Thymus (tissue), 11 donors: ENCODE measurements around the gene S100A13. TPM values are rescaled to one million over a fixed set of nuclear protein-coding genes. Genes with fewer than 3 reads are reported as not detected.

Experiments
- DNase-seq, 9 donors: peaks; one replicate each; pipeline ENCODE4 v3.0.0-alpha.2; 2013; ENCODE audit warnings: low spot score in 9 of 9, low read depth in 6 of 9, missing footprints in 1 of 9
- H3K27ac ChIP-seq, 2 donors: one replicate each; pipeline ENCODE4 v1.5.1; 2013; ENCODE audit warnings: control low read depth in 1 of 2, low read depth in 1 of 2, low read length in 1 of 2, mild to moderate bottlenecking in 1 of 2, moderate library complexity in 1 of 2
- H3K27me3 ChIP-seq, 2 donors: one replicate each; pipeline ENCODE4 v1.5.1; 2013; ENCODE audit warnings: low read length in 1 of 2; ENCODE audit not compliant: control insufficient read depth in 2 of 2, insufficient read depth in 1 of 2
- H3K36me3 ChIP-seq, 2 donors: one replicate each; pipeline ENCODE4 v1.5.1; 2013; ENCODE audit warnings: low read length in 1 of 2, mild to moderate bottlenecking in 1 of 2, moderate library complexity in 1 of 2; ENCODE audit not compliant: control insufficient read depth in 2 of 2, insufficient read depth in 2 of 2
- H3K4me1 ChIP-seq, 2 donors: one replicate each; pipeline ENCODE4 v1.5.1; 2013; ENCODE audit warnings: low read length in 2 of 2; ENCODE audit not compliant: control insufficient read depth in 2 of 2, insufficient read depth in 2 of 2
- H3K4me3 ChIP-seq, 2 donors: one replicate each; pipeline ENCODE4 v1.5.1; 2013; ENCODE audit warnings: low read length in 2 of 2, control low read depth in 1 of 2, mild to moderate bottlenecking in 1 of 2
- H3K9me3 ChIP-seq, 2 donors: one replicate each; pipeline ENCODE4 v1.5.1; 2013; ENCODE audit warnings: low read length in 1 of 2, mild to moderate bottlenecking in 1 of 2; ENCODE audit not compliant: control insufficient read depth in 2 of 2, insufficient read depth in 1 of 2
- WGBS: extraction: QIAGEN DNeasy Blood & Tissue Kit; methylation state at CpG from one replicate; pipeline ENCODE4 v1.1.7; 2013; 5-methylcytosine and 5-hydroxymethylcytosine counted together
- polyA plus RNA-seq: library from polyadenylated mRNA; stranded (reverse); fragments of 200-250 nt; gene quantifications from one replicate; pipeline ENCODE4 v1.2.3, GENCODE V29; 2013
- total RNA-seq: library from RNA; stranded (reverse); fragments of 120-200 nt; gene quantifications from one replicate; pipeline ENCODE4 v1.2.4, GENCODE V29; 2013
- donor health status: healthy.

S100A13 gene
- total and polyA plus RNA-seq, 2 donors = 32.0 to 96.1 TPM

DNA sequence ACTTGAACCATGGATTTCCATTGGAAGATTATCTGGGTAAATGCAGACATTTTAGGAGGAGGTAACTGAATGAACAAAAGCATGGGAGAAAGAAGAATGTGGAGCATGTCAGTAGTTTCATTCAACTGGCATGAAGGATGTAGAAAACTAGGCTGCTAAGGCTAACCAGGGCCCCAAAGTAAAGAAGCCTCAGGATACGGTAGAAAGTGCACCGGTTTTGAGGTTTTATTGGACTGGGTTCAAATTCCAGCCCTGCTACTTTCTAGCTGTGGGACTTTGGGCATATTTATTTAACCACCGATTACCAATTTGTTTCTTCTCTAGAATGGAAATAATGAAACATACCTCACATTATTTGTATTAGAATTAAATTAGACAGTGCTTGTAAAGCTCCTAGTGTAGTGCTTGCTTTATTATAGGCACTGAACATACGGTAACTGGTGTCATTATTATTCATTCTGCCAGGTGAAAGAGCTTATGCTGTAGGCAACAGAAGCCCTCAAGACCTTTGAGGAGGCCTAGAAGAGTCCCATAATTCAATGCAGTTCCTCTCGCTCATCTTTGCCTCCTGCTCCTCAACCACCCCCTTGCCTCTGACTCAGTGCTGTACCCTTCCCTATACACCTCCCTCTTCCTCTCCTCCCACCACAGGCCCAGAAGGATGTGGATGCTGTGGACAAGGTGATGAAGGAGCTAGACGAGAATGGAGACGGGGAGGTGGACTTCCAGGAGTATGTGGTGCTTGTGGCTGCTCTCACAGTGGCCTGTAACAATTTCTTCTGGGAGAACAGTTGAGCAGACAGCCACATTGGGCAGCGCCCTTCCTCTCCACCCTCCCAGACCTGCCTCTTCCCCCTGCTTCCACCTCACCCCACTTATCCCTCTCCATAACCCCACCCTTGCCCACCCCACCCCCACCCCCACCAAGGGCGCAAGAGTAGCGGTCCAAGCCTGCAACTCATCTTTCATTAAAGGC, 4.0 kb upstream of the S100A13 start:
- peaks cover 0 to 6% of the 10 kb centered on the region in 2 donors for H3K9me3 ChIP-seq
- H3K4me3 ChIP-seq = no peak overlapping the region
- H3K27me3 ChIP-seq = peaks cover 0 to 8% of the 10 kb centered on the region in 2 donors
- H3K27ac ChIP-seq = no peak overlapping the region
- H3K4me1 ChIP-seq = peaks cover 11 to 44% of the 10 kb centered on the region in 2 donors
- no peak for DNase-seq
- 96% methylated on average over 10 of the region's 10 CpGs for WGBS
- H3K36me3 ChIP-seq = peaks cover 6 to 8% of the 10 kb centered on the region in 2 donors

- H3K4me1 ChIP-seq = peaks cover 6 to 36% of the 10 kb centered on the region in 2 donors
Observed at GRCh38 chr1:153630384-153630783, 3.1 kb upstream of the S100A13 start.

GRCh38 chr1:153629971-153630370, 2.7 kb upstream of the S100A13 start:
- H3K4me3 ChIP-seq = no peak overlapping the region
- peaks cover 0 to 8% of the 10 kb centered on the region in 2 donors for H3K27me3 ChIP-seq
- no peaks in the 10 kb centered on the region for H3K36me3 ChIP-seq
- no peak overlapping the region for H3K27ac ChIP-seq
- H3K9me3 ChIP-seq = peaks cover 0 to 6% of the 10 kb centered on the region in 2 donors
- peaks cover 2 to 32% of the 10 kb centered on the region in 2 donors for H3K4me1 ChIP-seq
- DNase-seq = no peak
- WGBS = 97% methylated on average over 1 of the region's 1 CpG

More at GRCh38 chr1:153630384-153630783, 3.1 kb upstream of the S100A13 start:
- Histone ChIP-seq H3K9me3 (peaks cover 0 to 6% of the 10 kb centered on the region in 2 donors), H3K36me3 (no peaks in the 10 kb centered on the region), H3K4me3 (no peak overlapping the region), H3K27me3 (peaks cover 0 to 8% of the 10 kb centered on the region in 2 donors), H3K27ac (no peak overlapping the region)
- no peak for DNase-seq
- WGBS = 95% methylated on average over 7 of the region's 7 CpGs

GRCh38 chr1:153629343-153629665, 2.0 kb upstream of the S100A13 start:
- WGBS = 96% methylated on average over 5 of the region's 5 CpGs
- H3K4me3 ChIP-seq = no peak overlapping the region
- H3K27ac ChIP-seq = no peak overlapping the region
- no peaks in the 10 kb centered on the region for H3K36me3 ChIP-seq
- no peak for DNase-seq
- H3K27me3 ChIP-seq = peaks cover 0 to 8% of the 10 kb centered on the region in 2 donors
- H3K9me3 ChIP-seq = peaks cover 0 to 6% of the 10 kb centered on the region in 2 donors
- H3K4me1 ChIP-seq = peaks cover 0 to 30% of the 10 kb centered on the region in 2 donors

DNA sequence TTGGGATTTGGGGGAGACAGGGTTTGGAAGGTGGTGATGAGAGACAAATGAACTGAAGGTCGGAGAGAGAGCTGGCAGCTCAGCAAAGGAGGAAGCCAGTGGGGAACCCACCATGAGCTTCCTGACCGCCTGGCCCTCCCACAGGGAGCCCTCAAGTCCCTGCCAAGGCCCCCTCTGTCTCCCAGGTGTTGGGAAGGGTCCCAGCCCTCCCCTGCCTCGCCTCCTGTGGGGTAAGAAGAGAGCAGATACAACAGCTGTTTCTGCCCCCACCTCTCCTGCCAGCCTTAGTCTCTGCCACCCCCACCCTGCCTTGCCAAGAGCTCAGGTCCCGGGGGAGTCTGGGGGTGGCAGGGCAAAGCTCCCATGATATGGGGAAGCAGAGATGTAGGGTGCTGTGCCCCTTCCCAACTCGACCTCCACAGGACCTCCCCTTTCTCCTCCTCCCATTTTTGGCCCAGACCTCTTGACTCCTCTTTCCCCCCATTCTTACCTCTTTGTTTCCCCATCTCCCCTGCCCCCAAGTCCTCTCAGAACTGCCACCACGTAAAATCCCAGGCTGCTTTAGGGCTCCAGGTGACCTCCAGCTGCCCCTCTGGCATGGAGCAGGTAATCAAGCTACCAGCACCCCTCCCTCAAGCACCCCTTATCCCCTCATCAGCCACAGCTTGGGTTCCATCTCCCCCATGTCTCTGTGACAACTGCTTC, 1.5 kb upstream of the S100A13 start:
- no peak overlapping the region for H3K27ac ChIP-seq
- no peak for DNase-seq
- H3K36me3 ChIP-seq = no peaks in the 10 kb centered on the region
- peaks cover 0 to 5% of the 10 kb centered on the region in 2 donors for H3K9me3 ChIP-seq
- peaks cover 0 to 8% of the 10 kb centered on the region in 2 donors for H3K27me3 ChIP-seq
- WGBS = 69% methylated on average over 6 of the region's 6 CpGs
- H3K4me3 ChIP-seq = no peak overlapping the region
- peaks cover 0 to 30% of the 10 kb centered on the region in 2 donors for H3K4me1 ChIP-seq

- DNase-seq = no peak
- peaks cover 0 to 24% of the 10 kb centered on the region in 2 donors for H3K4me1 ChIP-seq
- peaks cover 0 to 8% of the 10 kb centered on the region in 2 donors for H3K27me3 ChIP-seq
- peak within 1 kb of the TSS; percentile 13 to 14 for H3K4me3 ChIP-seq
- 92% methylated on average over 10 of the region's 10 CpGs for WGBS
- H3K27ac ChIP-seq = no peak within 1 kb of the TSS
- no peaks in the 10 kb centered on the region for H3K36me3 ChIP-seq
- no peaks in the 10 kb centered on the region for H3K9me3 ChIP-seq
Observed at GRCh38 chr1:153627715-153628626, 666 bp upstream of the S100A13 start, which contains the start of gene S100A1. TSS of gene S100A1 (plus strand) at chr1:153628434. CDS start at chr1:153630522, 2,088 bp downstream.

DNA sequence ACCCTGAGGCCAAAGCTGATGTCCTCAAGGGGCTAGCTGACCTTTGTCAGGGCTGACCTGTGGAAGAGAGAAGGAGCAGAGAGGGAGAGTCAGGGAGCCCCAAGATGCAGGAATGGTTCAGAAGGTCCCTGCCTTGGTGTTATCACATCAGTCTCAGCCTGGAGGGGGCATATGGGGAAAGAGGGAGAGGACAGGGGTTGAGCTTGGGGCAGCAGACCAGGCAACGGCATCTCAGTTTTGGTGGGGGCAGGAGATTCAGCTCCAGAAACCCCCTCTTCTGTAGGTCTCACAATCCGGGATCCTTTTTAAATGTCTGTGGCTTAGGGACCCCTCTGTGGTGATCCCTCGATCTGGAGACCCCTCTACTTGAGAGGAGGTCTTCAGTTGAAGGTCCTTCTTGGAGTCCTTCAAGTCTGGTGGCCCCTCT, 815 bp downstream of the S100A13 start:
- Histone ChIP-seq H3K27me3 (peaks cover 0 to 8% of the 10 kb centered on the region in 2 donors), H3K27ac (no peak overlapping the region), H3K4me1 (peaks cover 0 to 24% of the 10 kb centered on the region in 2 donors), H3K4me3 (no peak overlapping the region), H3K9me3 (no peaks in the 10 kb centered on the region), H3K36me3 (no peaks in the 10 kb centered on the region)
- 89% methylated on average over 3 of the region's 3 CpGs for WGBS
- no peak for DNase-seq

DNA sequence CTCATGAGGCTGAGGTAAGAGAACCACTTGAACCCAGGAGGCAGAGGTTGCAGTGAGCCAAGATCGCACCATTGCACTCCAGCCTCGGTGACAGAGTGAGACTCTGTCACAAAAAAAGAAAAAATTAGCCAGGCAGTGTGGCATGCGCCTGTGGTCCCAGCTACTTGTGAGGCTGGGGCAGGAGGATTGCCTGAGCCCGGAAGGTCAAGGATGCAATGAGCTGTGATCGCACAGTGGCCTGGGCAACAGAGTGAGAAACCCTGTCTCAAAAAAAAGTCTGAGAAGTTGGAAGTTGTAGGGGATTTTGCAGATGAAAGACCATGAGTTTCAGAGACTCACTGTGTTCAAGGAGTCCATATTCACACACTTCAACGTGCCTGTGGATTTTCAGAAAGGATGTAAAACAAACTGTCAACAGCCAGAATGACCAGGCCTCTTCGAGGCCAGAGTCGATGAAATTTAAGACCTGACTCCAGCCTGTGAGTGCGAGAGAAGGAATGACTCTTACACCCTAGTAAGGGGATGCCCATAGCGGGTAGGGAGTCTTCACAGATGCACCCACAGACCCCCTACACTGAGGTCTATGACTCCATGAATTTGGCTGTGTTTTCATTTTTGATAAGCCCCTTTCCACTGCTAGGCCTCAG, 2.2 kb downstream of the S100A13 start:
- H3K4me3 ChIP-seq = no peak overlapping the region
- no peak for DNase-seq
- H3K36me3 ChIP-seq = no peaks in the 10 kb centered on the region
- H3K4me1 ChIP-seq = peaks cover 0 to 23% of the 10 kb centered on the region in 2 donors
- H3K9me3 ChIP-seq = no peaks in the 10 kb centered on the region
- H3K27me3 ChIP-seq = peaks cover 0 to 8% of the 10 kb centered on the region in 2 donors
- WGBS = 95% methylated on average over 10 of the region's 10 CpGs
- H3K27ac ChIP-seq = no peak overlapping the region
